OCI-LY7 (cell line): Measurements from ENCODE around the gene RASAL3. TPM values are rescaled to one million over a fixed set of nuclear protein-coding genes. Genes with fewer than 3 reads are reported as not detected.

Experiments
- BruUV-seq: library from RNA; stranded (reverse); fragments of 400-500 nt; replicated peaks from 2 replicates; lab custom pipeline; 2021; lab: Mats Ljungman, UMichigan
- CTCF ChIA-PET: fragments of 300-600 bp; sonication (Branson Sonifier 250); formaldehyde crosslinking; loops from one replicate; lab custom pipeline; 2022; ENCODE audit warnings: antibody characterized with exemption; ENCODE audit not compliant: unreplicated experiment; lab: Charles Lee
- POLR2A ChIA-PET: fragments of 300-600 bp; sonication (Branson Sonifier 250); formaldehyde crosslinking; loops from one replicate; lab custom pipeline; 2022; ENCODE audit warnings: antibody characterized with exemption; lab: Charles Lee
- DNase-seq: peaks from one replicate; pipeline ENCODE4 v3.0.0-alpha.2; 2015; ENCODE audit warnings: low spot score
- H2AFZ ChIP-seq: fragments of 200-600 bp; sonication (generic), shearing (Covaris generic); 2 replicates; pipeline ENCODE4 v1.6.1; 2014; ENCODE audit warnings: mild to moderate bottlenecking, antibody characterized with exemption, low read length, moderate library complexity
- H3K27ac ChIP-seq: fragments of 200-600 bp; sonication (generic); 2 replicates; pipeline ENCODE4 v1.5.1; 2014; ENCODE audit warnings: mixed run types, low read depth, mild to moderate bottlenecking, moderate library complexity, low read length, inconsistent platforms; ENCODE audit not compliant: poor library complexity, severe bottlenecking
- H3K36me3 ChIP-seq: fragments of 200-600 bp; sonication (generic); 2 replicates; pipeline ENCODE4 v1.6.1; 2014; ENCODE audit warnings: mild to moderate bottlenecking, antibody characterized with exemption, low read length, moderate library complexity, mixed read lengths; ENCODE audit not compliant: insufficient read depth
- H3K4me1 ChIP-seq: fragments of 200-600 bp; sonication (generic); 2 replicates; pipeline ENCODE4 v1.5.1; 2014; ENCODE audit warnings: mild to moderate bottlenecking, low read length; ENCODE audit not compliant: insufficient read depth, poor library complexity, severe bottlenecking
- H3K4me2 ChIP-seq: fragments of 200-600 bp; sonication (generic); 2 replicates; pipeline ENCODE4 v1.6.1; 2014; ENCODE audit warnings: mild to moderate bottlenecking, low read length
- H3K4me3 ChIP-seq: fragments of 200-600 bp; sonication (generic); 2 replicates; pipeline ENCODE4 v1.5.1; 2014; ENCODE audit warnings: mild to moderate bottlenecking, low read depth, low read length; ENCODE audit not compliant: poor library complexity, severe bottlenecking
- H3K79me2 ChIP-seq: fragments of 200-600 bp; sonication (generic); 2 replicates; pipeline ENCODE4 v1.6.1; 2016; ENCODE audit warnings: low read depth, mild to moderate bottlenecking, low read length, moderate library complexity, mixed read lengths; ENCODE audit not compliant: insufficient read depth
- H3K9me2 ChIP-seq: fragments of 200-600 bp; sonication (generic); 2 replicates; pipeline ENCODE4 v1.6.1; 2016; ENCODE audit warnings: mild to moderate bottlenecking, low read length, mixed read lengths; ENCODE audit not compliant: insufficient read depth
- H3K9me3 ChIP-seq: fragments of 200-600 bp; sonication (generic); 2 replicates; pipeline ENCODE4 v1.6.1; 2014; ENCODE audit warnings: mild to moderate bottlenecking, mixed run types, low read length, mixed read lengths
- H4K20me1 ChIP-seq: fragments of 200-600 bp; sonication (generic); 2 replicates; pipeline ENCODE4 v1.6.1; 2014; ENCODE audit warnings: mild to moderate bottlenecking, antibody characterized with exemption, low read length, moderate library complexity, mixed read lengths; ENCODE audit not compliant: insufficient read depth
- EZH2phosphoT487 ChIP-seq: fragments of 200-600 bp; sonication (generic); IDR thresholded peaks from 2 replicates; pipeline ENCODE4 v1.6.1; 2018; ENCODE audit warnings: low read depth, borderline replicate concordance, mild to moderate bottlenecking, mixed run types, antibody characterized with exemption, low read length, moderate library complexity, mixed read lengths
- intact Hi-C: fragments of 100-400 bp; cut with micrococcal nuclease; formaldehyde crosslinking; loops from one replicate; pipeline ENCODE4 v1.10.0; 2022; ENCODE audit not compliant: unreplicated experiment
- total RNA-seq, 2 experiments: library from RNA; depleted of rRNA in 1 of 2; stranded (reverse); fragments of >200 nt in 1 of 2; shearing (Covaris generic) in 1 of 2; gene quantifications; 2 replicates each; pipeline ENCODE4 v1.2.3, GENCODE V29; 2014 to 2022
- TF ChIP-seq, protein P1 (sequence below): fragments of 200-600 bp; sonication (generic); conservative IDR thresholded peaks from 2 replicates; pipeline ENCODE4 v1.5.1; 2014; ENCODE audit warnings: mild to moderate bottlenecking, antibody characterized with exemption, low read length, moderate library complexity, mixed read lengths

RASAL3 gene
- total RNA-seq, 2 experiments from 2014 or later, result 28.3 to 53.3 TPM

DNA sequence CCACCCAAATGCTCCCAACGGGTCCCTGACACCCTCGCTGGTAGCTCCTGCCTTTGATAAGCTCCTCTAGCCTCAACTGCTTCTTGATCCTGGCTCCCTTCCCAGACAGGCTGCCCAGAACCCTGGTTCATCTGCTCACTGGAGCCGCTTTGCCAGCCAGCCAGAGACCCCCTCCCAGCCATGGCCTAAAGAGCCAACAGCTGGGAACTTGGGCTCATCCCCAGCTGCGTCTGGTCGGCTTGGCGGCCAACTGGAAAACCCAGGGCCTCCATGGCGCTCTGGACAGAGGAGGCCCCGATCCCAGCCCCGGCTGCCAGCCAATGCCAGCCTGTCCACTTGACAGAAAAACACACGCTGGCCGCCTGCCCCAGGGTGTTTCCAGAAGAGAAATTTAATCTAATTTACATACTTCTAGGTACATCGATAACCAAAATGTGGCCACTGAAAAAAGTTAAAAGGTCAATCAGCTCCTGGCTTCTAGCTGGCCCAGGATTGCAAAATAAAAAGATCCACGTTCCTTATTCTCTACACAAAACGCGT, 42.6 kb downstream of the RASAL3 start:
- no peaks in the 10 kb centered on the region for H3K9me3 ChIP-seq
- H3K27ac ChIP-seq, result no peak overlapping the region
- H2AFZ ChIP-seq, result no peak overlapping the region
- no peak overlapping the region for H3K4me2 ChIP-seq
- peaks cover 19% of the 10 kb centered on the region for H3K79me2 ChIP-seq
- H3K4me3 ChIP-seq, result no peak overlapping the region
- ChIA-PET POLR2A (no interaction called here), CTCF (no interaction called here)
- TF ChIP-seq, protein P1, sequence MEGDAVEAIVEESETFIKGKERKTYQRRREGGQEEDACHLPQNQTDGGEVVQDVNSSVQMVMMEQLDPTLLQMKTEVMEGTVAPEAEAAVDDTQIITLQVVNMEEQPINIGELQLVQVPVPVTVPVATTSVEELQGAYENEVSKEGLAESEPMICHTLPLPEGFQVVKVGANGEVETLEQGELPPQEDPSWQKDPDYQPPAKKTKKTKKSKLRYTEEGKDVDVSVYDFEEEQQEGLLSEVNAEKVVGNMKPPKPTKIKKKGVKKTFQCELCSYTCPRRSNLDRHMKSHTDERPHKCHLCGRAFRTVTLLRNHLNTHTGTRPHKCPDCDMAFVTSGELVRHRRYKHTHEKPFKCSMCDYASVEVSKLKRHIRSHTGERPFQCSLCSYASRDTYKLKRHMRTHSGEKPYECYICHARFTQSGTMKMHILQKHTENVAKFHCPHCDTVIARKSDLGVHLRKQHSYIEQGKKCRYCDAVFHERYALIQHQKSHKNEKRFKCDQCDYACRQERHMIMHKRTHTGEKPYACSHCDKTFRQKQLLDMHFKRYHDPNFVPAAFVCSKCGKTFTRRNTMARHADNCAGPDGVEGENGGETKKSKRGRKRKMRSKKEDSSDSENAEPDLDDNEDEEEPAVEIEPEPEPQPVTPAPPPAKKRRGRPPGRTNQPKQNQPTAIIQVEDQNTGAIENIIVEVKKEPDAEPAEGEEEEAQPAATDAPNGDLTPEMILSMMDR, result no peak
- no peak for TF ChIP-seq EZH2phosphoT487
- no peaks in the 10 kb centered on the region for H3K9me2 ChIP-seq
- intact Hi-C loops, result no loop called here
- DNase-seq, result no peak
- H3K4me1 ChIP-seq, result peaks cover 18% of the 10 kb centered on the region
- peaks cover 51% of the 10 kb centered on the region for H3K36me3 ChIP-seq
- BruUV-seq, result no TSS peak
- peaks cover 11% of the 10 kb centered on the region for H4K20me1 ChIP-seq

DNA sequence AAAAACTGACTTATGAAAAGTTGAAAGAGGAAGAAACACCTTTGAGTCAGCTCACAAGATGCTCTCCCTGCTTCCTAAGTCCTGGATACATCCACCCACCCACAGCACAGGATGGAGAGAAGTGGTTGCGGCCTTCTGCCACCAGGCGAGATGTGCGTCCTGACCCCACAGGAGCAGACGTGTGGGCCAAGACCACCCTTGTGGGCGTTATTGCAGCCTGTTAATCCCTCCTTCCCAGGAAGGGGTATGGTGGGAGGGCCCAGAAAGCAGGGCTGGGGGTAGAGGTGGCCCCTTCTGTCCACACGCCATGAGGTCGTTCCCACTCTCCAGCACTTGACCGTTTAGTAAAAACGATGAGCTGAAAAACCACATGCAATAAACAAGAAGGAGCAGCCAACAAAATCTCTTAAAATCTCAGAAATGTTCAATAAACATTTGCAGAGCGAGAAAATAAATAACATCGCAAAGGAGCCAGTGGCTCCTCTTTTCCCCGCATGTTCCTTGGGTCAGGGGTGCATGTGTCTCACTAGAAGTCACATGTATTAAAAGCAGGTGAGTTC, 43.1 kb downstream of the RASAL3 start:
- no peak for DNase-seq
- Histone ChIP-seq H3K4me3 (no peak overlapping the region), H3K9me3 (no peaks in the 10 kb centered on the region), H3K27ac (no peak overlapping the region), H3K79me2 (peaks cover 25% of the 10 kb centered on the region), H3K4me1 (peaks cover 22% of the 10 kb centered on the region), H3K36me3 (peaks cover 51% of the 10 kb centered on the region), H3K4me2 (no peak overlapping the region), H4K20me1 (peaks cover 13% of the 10 kb centered on the region; the same call in 1 of the 2 replicates), H3K9me2 (no peaks in the 10 kb centered on the region), H2AFZ (no peak overlapping the region)
- ChIA-PET CTCF (no interaction called here), POLR2A (no interaction called here)
- intact Hi-C loops, result no loop called here
- BruUV-seq, result no TSS peak
- TF ChIP-seq, protein P1, result no peak
- no peak for TF ChIP-seq EZH2phosphoT487
